Erythroblast (primary cell): ENCODE results near the gene TOM1L1.

Source experiments
- GATA1 ChIP-seq: IDR thresholded peaks from 2 replicates; pipeline ENCODE4 v1.6.1; 2011; ENCODE audit warnings: low read depth, mild to moderate bottlenecking, control low read depth, low read length, moderate library complexity
- POLR2A ChIP-seq: IDR thresholded peaks from 2 replicates; pipeline ENCODE4 v1.6.1; 2011; ENCODE audit warnings: mild to moderate bottlenecking, low read length

DNA sequence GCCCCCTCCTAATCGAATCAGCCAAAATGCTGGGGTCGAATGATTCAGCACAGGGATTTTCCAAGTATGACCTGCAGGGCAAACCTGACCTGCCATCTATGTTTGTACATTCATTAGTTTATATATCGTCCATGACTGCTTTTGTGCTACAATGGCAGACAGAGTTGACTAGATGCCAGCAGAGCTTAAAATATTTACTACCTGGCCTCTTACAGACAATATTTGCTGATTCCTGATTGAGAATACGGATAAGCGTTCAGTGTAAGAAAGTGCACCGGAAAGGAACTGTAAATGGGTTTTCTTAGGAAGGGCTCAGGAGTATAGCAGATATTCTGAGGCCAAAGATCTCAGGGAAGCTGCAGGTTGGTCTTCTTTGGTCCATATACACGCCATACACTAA lies 11.7 kb upstream of the TOM1L1 start:
- TF ChIP-seq POLR2A (no peak), GATA1 (no peak)
